Activated naive CD4-positive, alpha-beta T cell treated with anti-CD3 and anti-CD28 coated beads, Interleukin-2, amount 10 ng/mL, durations not matched to agents 7 days and 5 days (primary cell): ENCODE results near the gene PIK3R5.
"Not testable (repeated sequence)": the region's sequence is repeated elsewhere in the genome, so short reads cannot be mapped to it uniquely, and the experiment has no call there.

ENCODE experiments used
- CTCF ChIA-PET: fragments of 350-600 bp; sonication (Branson Sonifier 250); formaldehyde crosslinking; loops from one replicate; lab custom pipeline; 2021; ENCODE audit warnings: antibody characterized with exemption; lab: Charles Lee
- DNase-seq: peaks from one replicate; pipeline ENCODE4 v3.0.0-alpha.2; 2020
- H3K27ac Mint-ChIP-seq: one replicate; pipeline ENCODE4 v1.8.0; 2021; ENCODE audit warnings: mild to moderate bottlenecking, moderate library complexity, mixed read lengths
- H3K27me3 Mint-ChIP-seq: one replicate; pipeline ENCODE4 v1.8.0; 2021; ENCODE audit warnings: mild to moderate bottlenecking, mixed read lengths
- H3K36me3 Mint-ChIP-seq: one replicate; pipeline ENCODE4 v1.8.0; 2021; ENCODE audit warnings: mixed read lengths
- H3K4me1 Mint-ChIP-seq: one replicate; pipeline ENCODE4 v1.8.0; 2021; ENCODE audit warnings: mixed read lengths
- H3K4me3 Mint-ChIP-seq: one replicate; pipeline ENCODE4 v1.8.0; 2021; ENCODE audit warnings: mild to moderate bottlenecking, moderate library complexity, mixed read lengths
- H3K9me3 Mint-ChIP-seq: one replicate; pipeline ENCODE4 v1.8.0; 2021; ENCODE audit warnings: mixed read lengths

Gene PIK3R5

DNA sequence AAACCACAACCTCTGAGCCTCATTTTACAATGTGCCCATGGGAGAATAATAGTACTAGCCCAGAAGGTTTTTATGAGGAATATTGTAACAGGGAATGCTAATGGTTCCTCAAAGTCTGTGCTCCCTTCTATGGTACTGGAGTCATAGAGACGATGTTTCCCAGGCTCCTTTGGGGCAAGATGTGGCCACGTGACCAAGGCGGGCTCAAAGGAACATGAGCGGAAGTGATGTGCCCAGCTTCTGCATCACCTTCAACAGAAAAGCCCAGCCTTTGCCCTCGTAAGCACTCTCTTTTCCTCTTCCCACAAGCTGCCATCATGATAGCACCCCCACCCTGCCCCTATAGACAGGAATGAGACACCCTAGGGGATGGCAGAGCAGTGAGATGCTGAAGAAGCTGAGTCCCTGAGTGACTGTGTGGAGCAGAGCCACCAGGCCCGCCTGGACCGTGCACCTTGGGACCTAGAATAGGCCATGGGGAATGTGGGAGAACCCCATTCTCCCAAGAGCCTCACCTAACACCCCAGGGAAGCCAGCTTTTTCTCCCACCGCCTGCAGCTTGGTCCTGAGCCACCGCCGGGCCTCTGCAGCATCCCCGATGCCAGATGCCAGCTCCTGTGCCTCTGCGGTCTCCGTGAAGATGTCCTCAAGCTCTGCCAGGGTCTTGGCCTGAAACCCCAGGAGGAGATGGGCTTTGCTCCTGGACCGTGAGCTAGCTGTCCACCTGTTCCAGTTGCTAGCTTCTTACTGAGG, 75.9 kb downstream of the PIK3R5 start:
- H3K4me1 Mint-ChIP-seq: peaks cover 7% of the 10 kb centered on the region
- CTCF ChIA-PET: interaction anchor here (3.0 kb wide), 1 partner anchor 108 kb away, joined by 11 read pairs; no protein-coding TSS in a partner anchor
- H3K27me3 Mint-ChIP-seq: no peaks in the 10 kb centered on the region
- no peak overlapping the region for H3K4me3 Mint-ChIP-seq
- DNase-seq: no peak
- H3K27ac Mint-ChIP-seq: no peak overlapping the region
- peaks cover 3% of the 10 kb centered on the region for H3K9me3 Mint-ChIP-seq
- H3K36me3 Mint-ChIP-seq: peaks cover 50% of the 10 kb centered on the region

DNA sequence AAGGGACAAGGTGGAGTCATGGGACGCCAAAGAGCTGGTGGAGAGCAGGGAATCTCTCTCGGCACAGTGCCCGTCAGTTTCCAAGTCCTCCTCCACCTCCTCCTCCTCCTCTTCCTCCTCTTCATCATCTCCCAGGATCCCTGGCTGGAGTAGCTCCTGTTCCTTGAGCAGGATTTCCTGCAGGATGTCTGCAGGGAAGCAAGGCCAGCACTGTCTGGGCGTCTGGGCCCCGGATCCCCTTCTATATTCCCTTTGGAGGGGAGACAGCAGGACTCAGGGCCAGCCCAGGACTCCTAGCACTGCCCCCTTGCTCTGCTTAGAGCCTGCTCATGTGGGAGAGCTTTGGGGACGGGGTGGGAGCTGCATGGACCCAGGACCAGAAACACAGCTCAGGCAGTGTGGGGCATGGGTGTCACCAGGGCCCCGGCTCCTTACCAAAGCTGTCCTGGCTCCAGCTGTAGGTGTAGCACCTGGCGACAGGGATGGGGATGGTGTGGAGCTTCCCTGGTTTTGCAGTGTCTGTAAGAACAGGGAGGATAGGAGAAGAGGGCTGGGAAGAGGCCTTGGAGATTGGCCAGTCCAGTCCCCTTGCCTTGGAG, 76.7 kb downstream of the PIK3R5 start:
- CTCF ChIA-PET: interaction anchor here (3.0 kb wide), 1 partner anchor 109 kb away, joined by 11 read pairs; no protein-coding TSS in a partner anchor
- Mint-ChIP-seq H3K9me3 (peaks cover 3% of the 10 kb centered on the region), H3K27ac (no peak overlapping the region), H3K4me3 (no peak overlapping the region), H3K4me1 (peaks cover 4% of the 10 kb centered on the region), H3K27me3 (no peaks in the 10 kb centered on the region), H3K36me3 (peaks cover 56% of the 10 kb centered on the region)
- DNase-seq: no peak

DNA sequence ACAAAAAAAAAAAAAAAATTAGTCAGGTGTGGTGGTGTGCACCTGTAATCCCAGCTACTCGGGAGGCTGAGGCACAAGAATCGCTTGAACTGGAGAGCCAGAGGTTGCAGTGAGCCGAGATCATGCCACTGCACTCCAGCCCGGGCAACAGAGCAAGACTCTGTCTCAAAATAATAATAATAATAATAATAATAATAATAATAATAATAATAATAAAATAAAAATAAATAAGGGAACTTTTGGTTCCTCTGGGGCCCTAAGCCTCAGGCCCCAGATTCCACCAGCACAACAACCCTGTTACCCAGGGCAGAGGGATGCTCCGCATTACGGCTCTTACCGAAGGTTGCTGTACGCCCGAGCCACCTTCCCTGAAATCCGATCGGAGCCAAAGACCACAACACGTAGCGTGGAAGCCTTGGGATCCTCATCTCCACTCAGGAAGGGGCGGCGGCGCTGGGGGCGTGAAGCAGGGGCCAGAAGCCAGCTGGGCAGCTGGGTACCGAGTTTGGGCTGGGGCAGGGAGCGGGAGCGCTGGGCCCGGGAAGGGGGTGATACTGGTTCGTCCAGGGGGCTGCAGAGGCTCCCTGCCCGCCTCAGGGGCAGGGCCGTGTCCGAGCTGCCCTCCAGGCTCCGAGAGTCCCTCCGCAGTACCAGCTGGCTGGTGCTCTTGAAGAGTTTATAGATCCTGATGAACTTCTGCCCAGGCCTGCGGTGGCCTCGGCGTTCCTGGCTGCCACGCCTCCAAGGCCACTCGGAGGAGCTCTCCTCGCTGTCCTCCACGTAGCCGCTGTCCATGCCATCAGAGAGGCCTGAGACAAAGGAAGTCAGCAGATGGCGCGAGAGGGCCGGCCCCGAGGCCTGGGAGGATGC, 77.4 kb downstream of the PIK3R5 start:
- Mint-ChIP-seq H3K4me3 (no peak overlapping the region), H3K36me3 (peaks cover 59% of the 10 kb centered on the region), H3K9me3 (peaks cover 3% of the 10 kb centered on the region), H3K27ac (no peak overlapping the region), H3K4me1 (peaks cover 4% of the 10 kb centered on the region), H3K27me3 (no peaks in the 10 kb centered on the region)
- CTCF ChIA-PET: interaction anchor here (3.0 kb wide), 1 partner anchor 110 kb away, joined by 11 read pairs; no protein-coding TSS in a partner anchor
- DNase-seq: peak; percentile 12

DNA sequence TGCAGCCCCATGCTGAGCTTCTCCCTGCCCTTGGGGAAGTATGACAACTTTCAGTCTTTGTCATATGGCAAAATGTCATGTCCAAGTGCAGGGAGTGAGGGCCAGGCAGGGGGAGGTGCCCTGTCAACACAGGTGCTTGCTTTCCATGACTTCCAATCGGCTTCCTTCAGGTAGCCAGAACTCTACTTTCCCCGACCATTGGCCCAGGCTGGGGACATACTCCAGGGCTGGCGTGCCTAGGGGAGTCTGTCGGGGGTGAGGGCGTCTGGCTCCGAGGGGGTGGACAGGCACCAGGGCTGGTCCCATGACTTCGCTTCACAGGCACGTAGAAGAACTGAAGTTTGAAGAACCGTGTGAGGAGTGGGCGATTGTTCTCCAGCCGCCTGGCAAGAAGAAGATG, 78.2 kb downstream of the PIK3R5 start:
- CTCF ChIA-PET: interaction anchor here (1.7 to 3.0 kb wide), 2 partner anchors 8 to 111 kb away, joined by 8 to 11 read pairs; no protein-coding TSS in a partner anchor
- peak; percentile 16 for DNase-seq
- Mint-ChIP-seq H3K4me3 (no peak overlapping the region), H3K27me3 (no peaks in the 10 kb centered on the region), H3K4me1 (peaks cover 2% of the 10 kb centered on the region), H3K9me3 (peaks cover 3% of the 10 kb centered on the region), H3K27ac (peak overlapping the region; percentile 37), H3K36me3 (peaks cover 58% of the 10 kb centered on the region)

DNA sequence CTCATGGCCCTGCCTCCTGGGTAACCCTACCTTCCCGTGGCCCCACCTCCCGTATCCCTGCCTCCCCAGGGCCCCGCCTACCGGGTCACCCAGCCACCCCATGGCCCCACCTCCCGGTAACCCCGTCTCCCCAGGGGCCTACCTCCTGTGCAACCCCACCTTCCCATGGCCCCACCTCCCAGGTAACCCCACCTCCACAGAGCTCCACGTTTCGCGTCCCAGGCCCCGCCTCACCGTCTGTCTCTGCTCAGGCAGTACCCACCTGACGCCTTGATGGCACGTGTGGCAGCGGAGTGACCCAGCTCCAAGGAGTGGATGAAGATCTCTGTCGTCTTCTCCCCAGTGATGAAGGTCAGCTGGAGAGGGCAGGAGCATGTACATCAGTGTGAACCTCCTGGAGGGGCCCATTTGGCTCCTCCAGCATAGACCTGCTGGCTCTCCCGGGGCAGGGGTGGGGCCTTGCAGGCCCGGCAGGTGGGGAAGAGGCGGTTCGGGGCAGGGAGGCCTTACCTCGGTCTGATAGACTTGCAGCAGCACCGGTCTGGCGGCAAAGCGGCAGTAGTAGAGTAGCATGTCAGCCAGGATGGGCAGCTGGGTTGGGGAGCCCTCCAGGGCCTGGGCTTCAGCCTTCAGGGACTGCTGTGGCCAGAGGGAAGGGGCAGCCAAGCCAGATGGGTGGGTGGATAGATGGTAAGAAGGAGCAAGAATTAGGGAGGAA, 79.4 kb downstream of the PIK3R5 start:
- CTCF ChIA-PET: interaction anchor here (1.7 kb wide), 1 partner anchor 9 kb away, joined by 8 read pairs; no protein-coding TSS in a partner anchor
- H3K4me1 Mint-ChIP-seq: no peaks in the 10 kb centered on the region
- H3K9me3 Mint-ChIP-seq: peaks cover 3% of the 10 kb centered on the region
- H3K36me3 Mint-ChIP-seq: peaks cover 62% of the 10 kb centered on the region
- H3K27me3 Mint-ChIP-seq: no peaks in the 10 kb centered on the region
- H3K4me3 Mint-ChIP-seq: no peak overlapping the region
- peak; percentile 17 for DNase-seq
- peak overlapping the region; percentile 63 for H3K27ac Mint-ChIP-seq

DNA sequence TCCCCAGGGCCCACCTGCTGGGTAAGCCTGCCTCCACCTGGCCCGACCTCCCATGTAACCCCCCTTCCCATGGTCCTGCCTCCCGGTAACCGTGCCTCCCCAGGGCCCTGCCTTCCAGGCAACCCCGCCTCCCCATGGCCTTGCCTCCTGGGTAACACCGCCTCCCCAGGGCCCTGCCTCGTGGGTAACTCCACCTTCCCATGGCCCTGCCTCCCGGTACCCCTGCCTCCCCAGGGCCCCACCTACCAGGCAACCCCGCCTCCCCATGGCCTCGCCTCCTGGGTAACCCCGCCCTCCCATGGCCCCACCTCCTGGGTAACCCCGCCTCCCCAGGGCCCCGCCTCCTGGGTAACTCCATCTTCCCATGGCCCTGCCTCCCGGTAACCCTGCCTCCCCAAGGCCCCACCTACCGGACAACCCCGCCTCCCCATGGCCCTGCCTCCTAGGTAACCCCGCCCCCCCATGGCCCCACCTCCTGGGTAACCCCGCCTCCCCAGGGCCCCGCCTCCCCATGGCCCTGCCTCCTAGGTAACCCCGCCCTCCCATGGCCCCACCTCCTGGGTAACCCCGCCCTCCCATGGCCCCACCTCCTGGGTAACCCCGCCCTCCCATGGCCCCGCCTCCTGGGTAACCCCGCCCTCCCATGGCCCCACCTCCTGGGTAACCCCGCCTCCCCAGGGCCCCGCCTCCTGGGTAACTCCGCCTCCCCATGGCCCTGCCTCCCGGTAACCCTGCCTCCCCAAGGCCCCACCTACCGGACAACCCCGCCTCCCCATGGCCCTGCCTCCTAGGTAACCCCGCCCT, 80.1 kb downstream of the PIK3R5 start:
- not testable (repeated sequence) for H3K27ac Mint-ChIP-seq
- CTCF ChIA-PET: interaction anchor here (1.7 kb wide), 1 partner anchor 10 kb away, joined by 8 read pairs; no protein-coding TSS in a partner anchor
- H3K36me3 Mint-ChIP-seq: peaks cover 66% of the 10 kb centered on the region

DNA sequence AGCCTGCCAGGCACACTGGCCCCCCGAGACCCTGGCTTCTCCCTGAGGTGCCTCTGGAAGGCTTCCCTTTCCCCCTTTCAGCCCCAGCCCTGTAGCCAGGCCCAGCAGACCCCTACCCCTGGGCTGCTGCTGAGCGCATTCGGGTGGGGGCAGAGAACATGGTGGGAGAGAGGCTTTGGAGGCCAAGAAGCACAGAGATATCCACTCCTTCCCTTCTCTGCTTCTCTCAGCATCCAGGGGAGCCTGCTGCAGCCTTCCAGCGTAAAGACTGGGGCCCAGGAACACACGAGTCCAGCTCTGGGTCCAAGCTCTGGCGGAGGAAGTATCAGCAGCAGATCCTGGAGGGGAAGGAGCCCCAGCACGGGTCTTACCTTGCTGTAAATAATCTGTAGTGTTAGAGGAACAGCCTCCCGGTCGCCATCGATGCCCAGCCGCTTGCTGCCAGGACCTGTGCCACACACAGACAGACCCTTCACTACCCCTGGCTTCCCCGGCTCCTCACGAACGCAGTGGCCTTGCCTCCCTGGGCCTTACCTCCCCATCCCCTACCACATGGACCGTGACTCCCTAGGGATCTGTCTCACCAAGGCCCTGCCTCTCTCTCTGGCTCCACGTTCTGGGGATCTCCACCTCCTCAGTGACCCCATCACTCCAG, 81.0 kb downstream of the PIK3R5 start:
- Mint-ChIP-seq H3K9me3 (peaks cover 3% of the 10 kb centered on the region), H3K4me1 (no peaks in the 10 kb centered on the region), H3K36me3 (peaks cover 67% of the 10 kb centered on the region), H3K4me3 (no peak overlapping the region), H3K27me3 (no peaks in the 10 kb centered on the region), H3K27ac (no peak overlapping the region)
- peak; percentile 20 for DNase-seq
- CTCF ChIA-PET: no interaction called here

More for the DNA sequence above, 80.1 kb downstream of the PIK3R5 start:
- H3K9me3 Mint-ChIP-seq, H3K27me3 Mint-ChIP-seq, H3K4me3 Mint-ChIP-seq, H3K4me1 Mint-ChIP-seq: not testable (repeated sequence)
- DNase-seq: peak; percentile 69

DNA sequence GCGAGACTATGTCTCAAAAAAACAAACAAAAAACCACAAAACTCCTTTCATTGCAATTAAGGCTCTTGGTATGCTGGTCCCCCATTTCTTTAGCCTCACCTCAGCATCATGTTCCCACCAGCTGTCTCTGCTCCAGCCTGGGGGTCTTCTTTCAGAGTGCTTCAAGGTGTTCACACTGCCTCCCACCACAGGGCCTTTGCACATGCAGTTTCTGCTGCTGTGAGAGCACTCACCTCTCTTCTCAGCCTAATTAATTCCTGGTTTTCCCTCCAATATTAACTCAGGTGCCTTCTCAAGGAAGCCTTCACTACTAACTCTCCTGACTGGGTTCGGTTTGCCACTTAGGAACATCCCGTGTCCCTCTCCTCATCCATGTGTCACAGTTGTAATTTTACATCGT, 82.2 kb downstream of the PIK3R5 start:
- Mint-ChIP-seq H3K27ac (no peak overlapping the region), H3K4me3 (no peak overlapping the region), H3K9me3 (peaks cover 3% of the 10 kb centered on the region), H3K27me3 (no peaks in the 10 kb centered on the region), H3K4me1 (no peaks in the 10 kb centered on the region), H3K36me3 (peaks cover 69% of the 10 kb centered on the region)
- CTCF ChIA-PET: no interaction called here
- peak; percentile 11 for DNase-seq

DNA sequence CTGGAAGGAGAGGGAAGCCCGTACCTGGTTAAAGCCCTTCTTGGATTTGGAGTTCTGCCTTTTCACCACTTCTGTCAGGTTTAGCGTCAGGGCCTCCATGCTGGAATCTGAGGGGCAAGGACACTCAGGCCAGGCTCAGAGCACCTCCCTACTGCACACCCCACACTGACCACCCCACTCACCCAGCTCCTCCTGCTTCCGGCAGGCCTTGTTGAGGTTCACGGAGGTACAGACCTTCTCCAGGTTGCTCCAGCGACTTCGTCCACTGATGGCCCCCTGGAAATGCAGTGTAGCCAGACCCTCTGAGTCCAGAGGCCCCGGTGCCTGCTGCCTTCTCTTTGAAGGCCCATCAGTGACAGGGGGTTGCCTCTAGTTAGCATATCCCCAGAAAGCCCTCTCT, 83.9 kb downstream of the PIK3R5 start:
- DNase-seq: no peak
- no peak overlapping the region for H3K4me3 Mint-ChIP-seq
- H3K27ac Mint-ChIP-seq: peak overlapping the region; percentile 19
- CTCF ChIA-PET: no interaction called here
- peaks cover 3% of the 10 kb centered on the region for H3K9me3 Mint-ChIP-seq
- no peaks in the 10 kb centered on the region for H3K27me3 Mint-ChIP-seq
- no peaks in the 10 kb centered on the region for H3K4me1 Mint-ChIP-seq
- H3K36me3 Mint-ChIP-seq: peaks cover 70% of the 10 kb centered on the region

DNA sequence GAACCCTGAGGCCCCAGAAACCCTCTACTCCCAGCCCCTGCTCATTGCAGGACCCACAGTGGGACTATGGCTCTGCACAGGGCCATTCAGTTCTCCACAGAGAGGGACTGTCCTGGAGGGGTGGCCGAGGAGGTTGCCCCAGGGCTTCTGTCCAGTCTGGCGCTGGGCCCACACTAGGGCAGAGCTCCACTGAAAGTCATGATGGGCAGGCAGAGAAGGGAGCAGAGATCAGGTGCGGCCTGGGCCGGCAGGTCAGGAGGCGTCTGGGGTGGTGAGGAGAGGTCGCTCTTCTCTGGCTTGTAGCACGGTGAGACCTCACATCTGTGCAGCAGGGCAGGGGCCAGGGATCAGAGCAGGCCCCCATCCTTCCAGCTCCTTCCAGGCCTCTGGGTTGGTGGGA, 85.0 kb downstream of the PIK3R5 start:
- H3K4me3 Mint-ChIP-seq: no peak overlapping the region
- H3K27me3 Mint-ChIP-seq: no peaks in the 10 kb centered on the region
- DNase-seq: no peak
- peak overlapping the region; percentile 64 for H3K27ac Mint-ChIP-seq
- no peaks in the 10 kb centered on the region for H3K4me1 Mint-ChIP-seq
- CTCF ChIA-PET: no interaction called here
- peaks cover 63% of the 10 kb centered on the region for H3K36me3 Mint-ChIP-seq
- H3K9me3 Mint-ChIP-seq: no peaks in the 10 kb centered on the region

DNA sequence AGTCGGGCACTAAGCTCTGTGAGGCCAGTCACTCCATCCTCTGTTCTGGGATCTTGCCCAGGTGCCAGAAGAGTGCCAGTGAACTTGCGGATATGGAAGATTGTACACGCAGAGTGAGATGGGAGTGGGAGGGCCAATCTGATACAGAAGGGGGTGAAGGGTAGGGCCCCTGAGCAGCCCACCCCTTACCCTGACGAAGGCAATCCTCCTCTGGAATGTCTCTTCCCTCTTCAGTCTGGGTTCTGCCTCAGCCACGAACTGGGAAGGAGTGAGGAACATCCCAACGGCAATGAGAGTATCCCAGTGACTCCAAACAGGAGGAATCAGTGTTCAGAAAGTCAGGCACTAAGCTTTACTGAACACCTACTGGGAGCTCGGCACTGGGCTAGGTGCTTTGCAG, 86.1 kb downstream of the PIK3R5 start:
- H3K4me1 Mint-ChIP-seq: no peaks in the 10 kb centered on the region
- DNase-seq: no peak
- no peak overlapping the region for H3K4me3 Mint-ChIP-seq
- H3K9me3 Mint-ChIP-seq: no peaks in the 10 kb centered on the region
- peaks cover 60% of the 10 kb centered on the region for H3K36me3 Mint-ChIP-seq
- no peaks in the 10 kb centered on the region for H3K27me3 Mint-ChIP-seq
- no peak overlapping the region for H3K27ac Mint-ChIP-seq
- CTCF ChIA-PET: no interaction called here

DNA sequence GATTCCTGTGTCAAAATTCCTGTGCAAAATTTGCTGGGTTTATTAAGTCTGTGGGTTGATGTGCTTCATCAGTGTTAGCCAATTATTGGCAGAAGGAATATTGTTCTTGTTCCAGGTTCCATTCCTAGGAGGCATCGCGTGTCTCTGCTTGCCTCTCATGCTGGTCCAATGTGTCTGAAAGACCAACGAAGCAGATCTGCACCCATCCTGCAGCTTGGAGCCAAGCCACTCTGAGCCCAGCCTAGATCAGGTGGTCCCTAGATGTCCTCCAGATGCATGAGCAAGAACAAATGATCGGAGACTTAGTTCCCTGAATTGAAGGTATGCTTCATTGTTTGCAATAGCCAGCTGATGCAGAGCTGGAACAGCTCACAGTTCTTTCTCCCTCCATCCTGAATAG, 87.5 kb downstream of the PIK3R5 start:
- no peak for DNase-seq
- CTCF ChIA-PET: no interaction called here
- peaks cover 2% of the 10 kb centered on the region for H3K4me1 Mint-ChIP-seq
- H3K27me3 Mint-ChIP-seq: no peaks in the 10 kb centered on the region
- peak overlapping the region; percentile 70 for H3K27ac Mint-ChIP-seq
- H3K36me3 Mint-ChIP-seq: peaks cover 49% of the 10 kb centered on the region
- H3K4me3 Mint-ChIP-seq: no peak overlapping the region
- H3K9me3 Mint-ChIP-seq: no peaks in the 10 kb centered on the region

DNA sequence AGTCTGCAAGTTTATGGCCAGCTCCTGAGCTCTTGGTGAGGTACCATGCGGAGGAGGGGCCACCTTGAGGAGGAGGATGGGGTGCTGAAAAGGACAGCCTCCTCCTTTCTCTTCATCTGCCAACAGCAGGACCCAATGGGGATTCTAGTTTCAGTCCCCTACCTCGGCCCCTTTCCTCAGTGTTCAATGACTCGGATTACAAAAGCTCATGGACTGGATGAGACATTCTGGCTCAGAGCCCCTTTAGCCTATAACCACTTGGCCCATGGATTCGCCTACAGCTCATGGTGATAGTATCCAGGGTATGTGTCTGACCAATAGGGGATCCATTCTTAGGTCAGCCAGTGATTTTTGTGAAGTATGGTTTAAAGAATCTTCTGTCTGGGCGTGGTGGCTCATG, 89.5 kb downstream of the PIK3R5 start:
- H3K27ac Mint-ChIP-seq: no peak overlapping the region
- no peak for DNase-seq

More for the DNA sequence above, 89.5 kb downstream of the PIK3R5 start:
- no peaks in the 10 kb centered on the region for H3K9me3 Mint-ChIP-seq
- CTCF ChIA-PET: no interaction called here
- H3K27me3 Mint-ChIP-seq: peaks cover 3% of the 10 kb centered on the region
- H3K4me1 Mint-ChIP-seq: peaks cover 6% of the 10 kb centered on the region
- H3K4me3 Mint-ChIP-seq: no peak overlapping the region
- peaks cover 32% of the 10 kb centered on the region for H3K36me3 Mint-ChIP-seq
